GM18526 (cell line): Measurements from ENCODE around the gene PRKCQ.

Experiments
- POLR2A ChIP-seq: IDR thresholded peaks from 3 replicates; pipeline ENCODE4 v1.6.1; 2011; ENCODE audit not compliant: insufficient read length; ENCODE audit errors: extremely low read depth

PRKCQ gene

GRCh38 chr10:6473430-6473829 lies 106.6 kb downstream of the PRKCQ start:
- no peak for TF ChIP-seq POLR2A

DNA sequence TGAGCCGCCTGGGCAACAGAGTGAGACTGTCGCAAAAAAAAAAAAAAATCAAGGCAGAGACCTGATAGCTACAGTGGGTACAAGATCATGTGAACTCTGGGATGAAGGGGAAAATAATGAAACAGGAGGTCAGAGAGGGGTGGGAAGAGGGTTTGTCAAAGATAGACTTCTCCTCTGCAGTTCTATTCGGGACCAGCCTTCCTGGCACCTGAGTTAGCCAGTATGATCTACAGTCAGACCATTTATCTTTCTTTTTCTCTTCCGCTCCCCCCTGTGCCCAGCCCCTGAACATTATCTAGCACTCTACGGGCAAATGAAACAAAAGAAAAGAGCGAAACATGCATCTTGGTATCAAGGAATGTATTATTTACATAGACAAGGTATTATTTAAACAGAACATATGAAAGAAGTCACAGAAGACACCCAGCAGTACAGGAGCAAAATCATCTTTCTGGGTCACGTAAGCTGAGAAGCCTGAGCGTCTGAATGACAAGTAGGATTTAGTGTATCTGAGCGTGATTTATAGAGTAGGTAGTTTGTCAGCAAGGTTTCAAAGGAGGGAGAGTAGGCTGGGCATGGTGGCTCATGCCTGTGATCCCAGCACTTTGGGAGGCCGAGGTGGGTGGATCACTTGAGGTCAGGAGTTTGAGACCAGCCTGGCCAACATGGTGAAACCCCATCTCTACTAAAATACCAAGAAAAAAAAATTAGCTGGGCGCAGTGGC lies 109.0 kb downstream of the PRKCQ start:
- no peak for TF ChIP-seq POLR2A

DNA sequence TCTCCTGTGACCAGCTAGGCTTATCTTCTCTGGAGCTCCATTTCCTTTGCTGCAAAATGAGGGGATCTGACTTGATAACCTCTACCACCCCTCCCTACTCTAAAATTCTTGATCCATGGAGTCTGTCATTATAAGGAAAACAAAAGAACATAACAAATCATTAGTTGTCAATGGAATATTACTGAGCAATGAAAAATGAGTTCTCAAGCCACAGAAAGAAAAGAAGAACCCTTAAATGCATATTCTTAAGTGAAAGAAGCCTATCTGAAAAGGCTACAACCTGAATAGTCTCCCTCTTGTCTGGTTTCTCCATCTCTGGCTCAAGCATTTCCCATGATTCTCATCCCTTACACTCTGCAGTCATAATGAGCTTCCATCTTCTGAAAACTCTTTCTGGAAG lies 110.4 kb downstream of the PRKCQ start:
- no peak for TF ChIP-seq POLR2A

DNA sequence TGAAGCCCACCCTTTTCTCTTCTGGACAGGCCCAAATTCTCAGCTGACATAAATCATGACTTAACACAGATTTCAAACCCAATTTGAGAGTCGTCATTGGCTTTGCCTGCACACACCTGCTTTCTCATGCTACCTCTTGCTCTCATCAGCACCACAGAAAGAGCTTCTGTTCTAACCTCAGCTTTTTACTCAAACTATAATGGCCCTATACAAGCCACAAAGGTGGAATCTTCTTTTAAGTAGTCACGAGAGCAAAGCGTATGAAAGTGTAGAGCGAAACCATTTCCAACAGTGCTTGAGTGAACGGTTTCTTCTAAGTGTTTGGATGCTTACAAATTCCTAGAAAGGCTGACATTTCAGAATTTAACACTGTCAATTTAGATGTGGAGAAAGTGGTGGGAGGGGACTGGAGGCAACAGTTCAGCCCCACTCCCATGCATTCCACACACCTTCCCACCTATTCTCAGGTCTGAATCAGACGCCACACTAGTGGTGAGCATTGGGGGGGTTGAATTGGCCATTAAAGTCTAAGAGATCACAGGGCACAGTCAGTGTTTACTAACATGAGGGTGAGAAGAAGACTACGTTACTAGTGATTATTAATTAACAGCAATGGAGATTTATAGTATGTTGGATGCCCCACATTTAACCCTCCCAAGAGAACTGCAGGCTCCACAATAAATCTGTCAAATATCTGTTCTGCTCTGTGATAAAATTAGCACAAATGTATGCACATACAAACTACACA lies 114.0 kb downstream of the PRKCQ start:
- TF ChIP-seq POLR2A, result no peak

- TF ChIP-seq POLR2A, result no peak
These were observed 114.6 kb downstream of the PRKCQ start for GRCh38 chr10:6465437-6465836.

GRCh38 chr10:6464862-6465430 lies 115.1 kb downstream of the PRKCQ start:
- no peak for TF ChIP-seq POLR2A

DNA sequence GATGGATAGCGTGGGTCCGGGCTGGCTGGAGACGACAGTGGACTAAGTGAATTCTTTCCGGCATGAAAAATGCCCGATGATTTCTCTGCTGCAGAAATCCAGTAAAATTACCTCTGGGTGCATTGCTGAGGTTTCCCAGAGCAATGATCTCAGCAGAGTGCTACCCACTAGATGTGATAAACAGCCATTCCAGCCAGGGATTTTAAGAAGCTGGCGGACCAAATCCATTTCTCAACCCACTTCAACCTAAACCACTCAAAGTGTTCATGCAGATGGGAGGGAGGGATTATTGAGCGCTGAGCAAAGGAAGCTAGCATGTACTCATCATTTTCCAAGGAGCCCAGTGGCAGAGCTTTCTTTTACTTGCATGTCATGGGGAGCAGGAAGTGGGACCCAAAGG lies 116.7 kb downstream of the PRKCQ start:
- no peak for TF ChIP-seq POLR2A

GRCh38 chr10:6461961-6462360 lies 118.1 kb downstream of the PRKCQ start:
- TF ChIP-seq POLR2A, result no peak

DNA sequence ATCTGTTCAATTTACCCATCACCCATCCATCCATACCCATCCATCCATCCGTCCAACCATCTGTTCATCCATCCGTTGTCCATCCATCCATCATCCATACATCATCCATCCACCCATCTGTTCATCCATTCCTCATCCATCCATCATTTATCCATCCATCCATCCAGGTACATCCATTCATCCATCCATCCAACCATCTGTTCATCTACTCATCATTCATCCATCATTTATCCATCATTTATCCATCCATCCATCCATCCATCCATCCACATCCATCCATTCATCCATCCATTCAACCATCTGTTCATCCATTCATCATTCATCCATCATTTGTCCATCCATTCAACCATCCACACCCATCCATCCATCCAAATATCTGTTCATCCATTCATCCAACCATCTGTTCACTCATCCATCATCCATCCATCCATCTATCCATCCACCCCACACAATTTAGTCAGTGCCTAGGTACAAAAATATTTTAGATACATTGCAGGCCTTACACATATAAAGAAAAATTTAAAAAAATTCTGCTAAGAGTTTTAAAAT lies 119.1 kb downstream of the PRKCQ start:
- no peak for TF ChIP-seq POLR2A

DNA sequence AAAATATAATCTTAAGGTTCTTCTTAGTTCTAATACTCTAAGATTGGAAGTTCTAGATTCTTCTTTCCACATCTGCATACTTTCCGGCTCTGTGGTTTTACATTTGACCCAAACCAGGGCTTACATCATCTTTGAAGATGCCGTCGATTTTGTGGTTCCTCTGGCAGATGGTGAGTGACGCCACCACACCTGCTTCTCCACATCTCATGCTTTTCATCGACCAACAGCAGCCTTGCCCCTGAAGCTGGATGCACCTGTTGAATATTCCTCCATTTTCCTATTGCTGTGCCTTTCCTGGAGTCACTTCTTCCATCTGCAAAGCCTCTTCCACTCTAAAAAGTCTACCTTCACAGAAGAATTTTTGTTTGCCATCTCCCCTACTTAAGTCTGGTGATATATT lies 121.3 kb downstream of the PRKCQ start:
- TF ChIP-seq POLR2A, result no peak

GRCh38 chr10:6457376-6457775 lies 122.7 kb downstream of the PRKCQ start:
- no peak for TF ChIP-seq POLR2A

DNA sequence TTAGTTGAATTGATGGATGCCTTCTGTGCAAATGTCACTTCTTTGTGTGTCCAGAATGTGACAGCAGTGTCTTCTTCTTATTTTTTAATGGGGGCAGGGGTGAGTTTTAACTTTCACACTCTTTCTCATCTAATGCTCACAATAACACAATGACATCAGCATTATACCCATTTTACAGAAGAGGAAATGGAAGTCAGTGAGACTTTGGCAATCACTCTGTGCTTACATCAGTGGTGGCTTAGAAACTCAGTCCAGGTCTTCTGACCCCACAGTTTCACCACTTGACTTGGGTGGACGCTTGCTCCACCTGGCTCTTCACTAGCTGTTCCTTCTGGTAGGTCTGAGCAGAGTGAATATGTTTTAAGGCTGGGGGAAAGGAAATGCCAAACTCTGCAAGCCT lies 124.0 kb downstream of the PRKCQ start:
- no peak for TF ChIP-seq POLR2A

DNA sequence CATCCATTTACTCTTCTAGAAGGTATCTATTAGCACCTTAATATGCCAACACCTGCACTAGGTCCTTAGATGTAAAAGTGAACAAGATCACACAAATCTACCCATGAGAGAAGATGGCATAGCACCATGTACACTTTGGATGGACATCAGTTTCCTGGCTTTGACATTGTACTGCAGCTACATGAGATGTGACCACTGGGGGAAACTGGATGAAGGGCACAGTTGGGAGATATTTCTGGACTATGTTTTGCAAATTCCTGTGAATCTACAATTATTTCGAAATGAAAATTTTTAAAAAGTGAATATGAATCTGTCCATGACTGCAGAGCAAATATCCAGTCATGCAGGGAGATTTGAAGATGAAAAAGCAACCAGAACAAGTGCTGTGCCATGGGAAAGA lies 124.5 kb downstream of the PRKCQ start:
- TF ChIP-seq POLR2A, result no peak

DNA sequence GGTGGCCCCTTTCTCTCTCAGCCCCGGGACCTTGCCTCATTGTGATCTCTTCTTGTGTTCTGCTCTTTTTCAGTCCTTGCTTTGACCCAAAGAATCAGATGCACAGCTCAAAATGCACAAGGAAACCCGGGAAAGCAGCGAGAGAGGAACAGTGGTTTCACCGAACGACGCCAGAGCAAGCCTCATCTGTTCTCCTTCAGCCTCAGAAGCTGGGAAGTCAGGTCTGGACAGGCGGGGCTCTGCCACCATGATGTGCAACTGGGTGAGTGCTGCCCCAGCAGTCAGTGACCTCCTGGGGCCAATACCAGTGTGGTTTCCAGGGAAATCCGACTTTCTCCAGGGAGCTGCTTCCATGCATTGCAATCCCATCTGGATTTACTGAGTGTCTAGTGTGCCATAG lies 133.4 kb downstream of the PRKCQ start:
- no peak for TF ChIP-seq POLR2A

DNA sequence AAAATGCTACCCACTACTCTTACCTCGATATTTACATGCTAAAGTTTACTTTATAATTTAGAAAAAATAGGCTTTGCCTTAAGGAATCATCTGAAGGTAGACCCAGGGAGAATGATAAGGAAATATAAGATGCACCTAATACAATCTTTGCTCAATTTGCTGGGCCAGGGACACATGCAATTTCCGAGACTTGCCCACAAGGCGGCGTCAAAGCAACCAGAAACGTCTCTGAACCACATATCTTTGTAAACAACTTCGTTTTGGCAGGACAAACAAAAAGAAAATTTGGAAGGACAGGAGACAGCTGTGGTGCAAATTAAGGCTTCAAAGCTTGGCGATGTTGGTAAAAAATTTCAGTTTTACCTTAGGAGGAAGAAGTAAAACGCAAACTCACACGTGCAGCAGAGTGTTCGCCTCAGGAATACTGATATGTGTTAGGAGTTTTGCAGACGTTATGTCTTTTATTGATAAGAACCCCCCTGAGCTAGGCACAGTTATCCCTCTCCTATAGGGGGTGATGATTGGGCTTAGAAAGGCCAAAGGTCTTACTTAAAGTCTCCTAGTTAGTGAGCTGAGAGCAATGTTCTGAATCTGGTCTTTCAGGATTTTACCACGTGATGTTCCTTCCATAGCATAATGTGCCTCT lies 134.3 kb downstream of the PRKCQ start:
- TF ChIP-seq POLR2A, result no peak

GRCh38 chr10:6431861-6432260 lies 148.2 kb downstream of the PRKCQ start:
- TF ChIP-seq POLR2A, result no peak
